H54 (cell line): ENCODE measurements around the gene FIS1.

Source experiments
- DNase-seq: peaks from one replicate; pipeline ENCODE4 v3.0.0; 2011; ENCODE audit warnings: low spot score, mixed read lengths; ENCODE audit not compliant: insufficient read length
- FAIRE-seq: peaks from 3 replicates; lab custom pipeline; 2011; peaks lifted over from hg19 to GRCh38; lab: Jason Lieb, UNC
- POLR2A ChIP-seq: IDR thresholded peaks from 2 replicates; pipeline ENCODE4 v1.6.1; 2011; ENCODE audit warnings: low read depth, mild to moderate bottlenecking, low read length

The FIS1 gene

DNA sequence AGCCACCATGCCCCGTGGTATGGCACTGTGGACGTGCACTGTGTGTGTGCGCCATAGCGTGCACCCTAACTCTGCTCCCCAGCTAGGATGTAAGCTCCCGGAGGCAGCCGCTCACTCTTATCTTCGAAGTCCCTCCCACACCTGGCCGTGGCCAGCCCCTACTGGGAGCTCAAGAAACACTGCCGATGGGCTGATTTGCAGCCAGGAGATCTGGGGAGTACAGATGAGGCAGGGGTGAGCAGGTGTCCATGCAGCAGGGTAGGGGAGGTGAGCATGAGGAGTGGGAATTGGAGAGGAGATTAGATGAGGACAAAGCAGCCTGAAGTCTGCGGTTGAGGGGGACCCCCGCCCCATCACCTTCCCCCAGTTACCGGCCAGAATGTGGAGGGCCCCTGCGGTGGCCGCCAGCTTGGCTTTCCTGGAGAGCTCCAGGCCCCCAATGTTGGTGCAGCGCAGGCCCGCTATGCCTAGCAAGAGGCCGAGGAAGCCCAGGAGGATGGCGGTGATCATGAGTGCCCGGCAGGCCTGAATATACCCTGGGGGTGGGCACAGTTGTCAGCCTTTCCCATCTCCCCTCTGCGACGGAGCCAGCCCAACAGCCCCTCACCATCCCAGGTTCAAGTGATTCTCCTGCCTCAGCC lies 10.9 kb downstream of the FIS1 start:
- DNase-seq (no peak), FAIRE-seq (no peak)
- TF ChIP-seq POLR2A: no peak

DNA sequence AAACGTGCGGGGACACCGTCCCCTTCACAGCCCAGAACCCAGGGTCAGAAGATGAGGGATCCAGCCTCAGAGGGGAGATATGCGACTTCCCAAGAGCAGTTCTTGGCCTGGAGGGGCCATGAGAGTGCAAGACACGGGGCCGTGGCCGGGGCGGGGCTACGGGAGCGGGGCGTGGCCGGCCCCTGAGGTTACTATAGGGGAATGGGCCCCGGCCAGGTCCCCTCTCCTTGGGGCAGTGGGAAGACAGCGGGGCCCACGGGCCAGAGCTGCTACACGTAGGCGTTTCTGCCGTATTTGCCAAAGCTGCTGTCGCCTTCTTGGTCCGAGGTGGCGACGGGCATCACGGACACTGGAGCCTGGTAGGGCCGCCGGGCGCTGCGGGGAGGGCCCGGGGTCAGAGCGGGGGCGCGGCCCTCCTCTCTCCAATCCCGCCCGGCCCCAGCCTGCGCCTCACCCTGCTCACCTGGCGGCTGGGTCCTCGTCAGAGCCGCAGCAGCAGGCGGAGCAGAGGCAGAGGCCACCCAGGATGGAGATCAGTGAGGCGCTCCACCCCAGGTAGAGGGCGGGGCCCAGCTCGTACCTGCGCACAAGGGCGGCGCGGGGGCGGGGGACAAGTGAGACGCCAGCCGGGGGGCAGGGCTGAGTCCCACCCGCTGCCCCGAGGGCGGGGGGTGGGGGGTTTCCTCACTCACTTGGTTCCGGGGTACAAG lies 12.6 kb downstream of the FIS1 start:
- DNase-seq (no peak), FAIRE-seq (no peak)
- TF ChIP-seq POLR2A: no peak

DNA sequence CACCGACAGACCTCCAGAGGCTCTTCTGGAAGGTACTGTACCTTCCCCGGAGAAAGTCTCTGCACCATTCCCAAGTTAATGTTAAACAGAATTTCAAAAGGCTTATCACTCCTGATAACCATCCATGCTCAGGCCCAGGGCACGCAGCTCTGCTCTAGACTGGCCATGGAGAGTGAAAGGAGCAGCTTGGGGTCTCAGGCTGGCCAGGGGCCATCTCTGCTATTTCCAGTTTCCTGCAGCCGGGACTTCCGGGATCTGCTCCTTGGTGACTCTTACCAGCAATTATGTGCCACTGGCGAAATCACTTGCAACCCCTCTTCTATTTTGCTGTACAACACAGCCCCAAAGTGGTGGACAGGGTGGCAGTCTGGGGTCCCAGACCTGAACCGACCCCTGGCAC lies 13.2 kb downstream of the FIS1 start:
- DNase-seq (no peak), FAIRE-seq (no peak)
- no peak for TF ChIP-seq POLR2A

DNA sequence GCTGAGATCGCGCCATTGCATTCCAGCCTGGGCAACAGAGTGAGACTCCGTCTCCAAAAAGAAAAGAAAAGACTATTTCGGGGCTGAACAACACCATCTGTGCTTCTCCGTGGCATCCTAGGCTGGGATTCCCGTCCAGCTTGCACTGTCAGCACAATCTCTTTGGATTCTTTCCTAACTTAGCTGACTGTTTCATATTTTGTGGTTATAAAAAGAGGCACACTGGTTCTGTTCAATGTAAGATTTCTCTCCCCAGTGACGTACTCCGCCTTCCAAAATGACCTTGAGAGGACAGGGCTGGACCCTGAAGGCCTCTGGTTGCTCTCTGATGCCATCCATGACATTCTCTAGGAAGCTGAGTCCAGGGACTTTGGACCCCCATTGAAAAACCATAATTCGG lies 18.2 kb downstream of the FIS1 start:
- DNase-seq (no peak), FAIRE-seq (no peak)
- TF ChIP-seq POLR2A: no peak

DNA sequence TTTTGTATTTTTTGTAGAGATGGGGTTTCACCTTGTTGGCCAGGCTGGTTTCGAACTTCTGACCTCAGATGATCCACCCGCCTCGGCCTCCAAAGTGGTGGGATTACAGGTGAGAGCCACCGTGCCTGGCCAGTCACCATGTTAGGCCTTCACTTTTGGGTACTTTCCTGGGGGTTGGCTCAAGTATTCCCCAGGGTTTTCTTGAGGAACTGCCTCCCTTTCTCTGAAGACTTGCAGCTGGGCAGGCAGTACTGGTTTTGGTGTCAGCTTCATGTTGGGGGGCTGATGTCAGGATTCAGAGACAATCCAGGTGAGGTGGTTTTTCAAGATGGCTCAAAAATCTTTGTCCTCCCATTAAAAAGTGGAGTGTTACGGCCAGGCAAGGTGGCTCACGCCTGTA lies 19.2 kb downstream of the FIS1 start:
- DNase-seq (no peak), FAIRE-seq (no peak)
- no peak for TF ChIP-seq POLR2A

DNA sequence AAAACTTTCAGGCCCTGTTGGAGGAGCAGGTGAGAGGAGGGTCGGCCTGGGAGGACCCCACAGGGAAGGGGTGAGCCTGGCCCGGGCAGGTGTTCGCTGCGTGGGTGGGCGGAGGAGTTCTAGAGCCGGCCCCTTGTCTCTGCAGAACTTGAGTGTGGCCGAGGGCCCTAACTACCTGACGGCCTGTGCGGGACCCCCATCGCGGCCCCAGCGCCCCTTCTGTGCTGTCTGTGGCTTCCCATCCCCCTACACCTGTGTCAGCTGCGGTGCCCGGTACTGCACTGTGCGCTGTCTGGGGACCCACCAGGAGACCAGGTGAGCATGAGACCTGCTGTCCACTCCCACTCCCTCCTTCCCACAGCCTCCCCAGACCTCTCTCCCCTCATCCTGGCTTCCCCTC lies 21.4 kb downstream of the FIS1 start:
- FAIRE-seq (no peak), DNase-seq (no peak)
- no peak for TF ChIP-seq POLR2A

DNA sequence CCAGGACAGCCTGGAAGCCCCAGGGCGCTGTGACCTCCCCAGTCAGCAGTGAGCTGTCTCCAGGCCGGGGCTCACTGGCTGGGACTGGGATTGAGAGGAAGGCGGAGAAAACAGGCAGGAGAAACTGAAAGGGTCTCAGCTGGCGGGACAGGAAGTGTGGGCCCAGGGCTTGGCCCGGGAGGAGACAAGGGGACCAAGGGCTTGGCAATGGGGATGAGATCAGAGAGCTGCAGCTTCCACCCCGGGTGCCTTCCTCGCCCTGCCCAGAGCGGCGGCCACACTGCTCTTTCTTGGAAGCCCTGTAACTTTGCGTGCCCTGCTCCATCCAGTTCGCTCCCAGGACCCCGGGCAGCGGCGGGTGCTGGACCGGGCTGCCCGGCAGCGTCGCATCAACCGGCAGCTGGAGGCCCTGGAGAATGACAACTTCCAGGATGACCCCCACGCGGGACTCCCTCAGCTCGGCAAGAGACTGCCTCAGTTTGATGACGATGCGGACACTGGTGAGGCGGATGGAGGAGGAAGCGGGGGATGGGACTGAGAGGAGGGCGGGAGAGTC lies 22.5 kb downstream of the FIS1 start:
- TF ChIP-seq POLR2A: no peak
- no peak for DNase-seq

DNA sequence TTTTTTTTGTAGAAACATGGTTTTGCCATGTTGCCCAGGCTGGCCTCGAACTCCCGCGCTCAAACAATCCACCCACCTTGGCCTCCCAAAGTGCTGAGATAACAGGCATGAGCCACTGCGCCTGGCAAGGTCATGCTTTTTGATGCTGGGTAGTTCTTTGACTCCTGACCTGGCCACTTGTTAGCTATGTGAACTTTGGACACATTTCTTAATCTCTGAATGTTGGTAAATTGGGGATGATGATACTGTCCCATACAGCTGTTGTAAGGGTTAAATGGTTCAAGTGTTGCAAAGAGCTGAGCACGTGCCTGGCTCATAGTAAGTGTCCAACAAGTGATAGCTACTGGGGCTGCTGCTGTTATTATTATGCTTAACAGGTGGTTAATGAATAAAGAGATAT lies 24.6 kb downstream of the FIS1 start:
- FAIRE-seq (no peak), DNase-seq (no peak)
- TF ChIP-seq POLR2A: no peak

More for the DNA sequence above, 22.5 kb downstream of the FIS1 start:
- no peak for FAIRE-seq

DNA sequence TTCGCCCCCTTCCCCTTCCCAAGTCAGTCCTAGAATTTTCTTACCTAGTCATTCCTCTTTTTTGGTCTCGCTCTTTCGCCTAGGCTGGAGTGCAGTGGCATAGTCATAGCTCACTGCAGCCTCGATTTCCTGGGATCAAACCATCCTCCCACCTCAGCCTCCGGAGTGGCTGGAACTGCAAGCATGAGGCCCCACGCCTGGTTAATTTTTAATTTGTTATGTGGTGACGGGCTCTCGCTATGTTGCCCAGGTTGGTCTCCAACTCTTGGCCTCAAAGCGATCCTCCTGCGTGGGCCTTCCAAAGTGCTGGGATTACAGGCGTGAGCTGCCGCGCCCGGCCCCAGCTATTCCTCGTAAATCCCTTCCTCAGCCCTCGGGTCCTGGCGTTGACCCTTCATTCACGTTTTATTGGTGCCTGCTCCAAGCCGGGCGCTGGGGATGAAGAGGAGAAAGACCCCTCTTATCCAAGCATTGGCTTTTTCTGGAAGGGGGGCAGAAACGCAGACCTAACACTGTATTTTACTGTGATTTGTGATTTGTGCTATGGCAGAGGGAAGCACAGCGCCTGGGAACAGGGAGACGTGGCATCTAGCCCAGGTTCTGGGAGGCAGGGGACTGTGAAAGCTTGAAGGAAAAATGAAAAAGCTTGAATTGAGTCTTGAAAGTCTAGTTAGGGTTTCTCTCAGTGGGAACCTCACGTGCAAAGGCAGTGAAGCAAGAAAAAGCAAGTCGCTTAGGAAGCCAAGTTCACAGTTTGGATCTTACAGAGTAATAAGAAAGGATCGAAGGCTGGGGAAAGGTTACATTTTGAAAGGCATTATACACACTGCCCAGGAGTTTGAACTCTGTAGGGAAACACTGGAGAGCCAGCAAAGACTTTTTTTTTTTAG lies 26.4 kb downstream of the FIS1 start:
- no peak for FAIRE-seq
- TF ChIP-seq POLR2A: no peak

DNA sequence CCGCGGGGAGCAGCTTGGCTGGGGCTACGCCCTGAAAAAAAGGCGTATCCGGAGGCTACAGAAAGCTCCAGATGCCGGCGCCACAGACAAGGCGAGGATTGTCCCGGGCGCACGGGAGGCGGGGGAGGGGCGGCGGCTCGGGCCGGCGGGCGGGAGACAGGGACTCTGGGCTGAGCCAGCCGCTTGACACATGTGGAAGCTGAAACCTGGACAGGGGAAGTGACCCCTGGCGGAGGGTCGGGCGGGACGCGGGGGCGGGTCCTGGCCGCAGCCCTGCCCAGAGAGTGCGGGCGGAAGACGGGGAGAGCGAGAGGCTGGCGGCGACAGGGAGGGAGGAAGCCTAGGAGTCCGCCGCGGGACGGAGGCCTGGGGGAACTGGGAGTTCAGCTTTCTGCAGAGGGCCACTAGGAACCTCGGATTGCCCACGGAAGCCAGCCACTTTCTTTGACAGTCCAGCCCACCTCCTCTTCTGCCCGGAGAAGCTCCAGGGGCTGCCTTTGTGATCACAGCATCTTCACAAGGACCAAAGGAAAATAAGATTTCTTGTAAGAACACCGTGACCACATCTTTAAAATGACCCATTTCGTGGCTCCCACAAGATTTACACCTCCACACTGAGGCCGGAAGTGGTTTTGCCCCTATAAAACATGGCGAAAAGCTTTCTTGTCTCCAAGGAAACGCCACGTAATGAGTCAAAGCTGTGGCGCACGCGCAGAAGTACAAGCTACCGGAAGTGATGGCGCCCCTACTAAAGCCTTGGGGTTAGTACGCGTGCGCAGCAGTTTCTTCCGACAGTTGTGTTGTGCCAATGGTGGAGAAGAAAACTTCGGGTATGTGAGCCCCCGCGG lies 27.3 kb downstream of the FIS1 start, which contains the start of the genes PLOD3 and ZNHIT1:
Gene PLOD3, minus strand, starts transcription at position 194 of the 848 bp plus-strand sequence. CDS start 307 bp downstream, outside the sequence.
Gene ZNHIT1, plus strand, starts transcription at position 778 of the 848 bp plus-strand sequence. Its CDS starts 31 bp downstream, at position 809.
- no peak; the same call in none of the 2 replicates for TF ChIP-seq POLR2A
- peak; percentile 70 for FAIRE-seq
- DNase-seq: peak; percentile 97

More for the DNA sequence above, 26.4 kb downstream of the FIS1 start:
- DNase-seq: no peak

DNA sequence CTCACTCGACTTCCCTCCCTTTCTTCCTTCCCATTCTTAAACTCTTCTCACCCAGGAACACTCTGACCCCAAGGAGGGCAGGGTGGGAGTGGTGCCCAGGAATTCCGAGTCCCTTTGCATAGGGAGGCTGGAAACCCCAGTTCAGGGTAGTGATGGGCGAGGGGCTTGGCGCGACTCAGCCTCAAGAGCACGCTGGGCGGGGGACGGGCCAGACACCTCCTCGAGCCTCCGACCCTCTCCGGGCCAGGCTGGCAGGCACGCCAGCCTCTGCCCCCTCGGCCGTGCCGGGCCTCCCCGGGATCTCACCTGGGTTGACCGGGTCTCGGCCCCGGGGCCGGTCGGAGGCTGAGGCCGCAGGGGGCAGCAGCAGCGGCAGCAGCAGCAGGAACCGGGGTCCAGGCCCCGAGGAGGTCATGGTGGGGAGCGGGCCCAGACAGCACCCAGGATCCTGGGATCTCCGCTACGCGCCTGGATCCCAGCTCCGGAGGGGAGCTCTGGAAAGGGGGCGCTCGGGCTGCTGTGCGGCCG lies 28.0 kb downstream of the FIS1 start:
- no peak for DNase-seq
- no peak for TF ChIP-seq POLR2A
- FAIRE-seq: no peak
